Neural progenitor cell (in vitro differentiated cells): ENCODE data around the gene SOS2. TPM values are rescaled to one million over a fixed set of nuclear protein-coding genes. Genes with fewer than 3 reads are reported as not detected.

Source experiments
- DNase-seq: peaks from one replicate; pipeline ENCODE4 v3.0.0-alpha.2; 2016; ENCODE audit warnings: low spot score
- H2AFZ ChIP-seq: fragments of 200-600 bp; sonication (generic); replicated peaks from 2 replicates; pipeline ENCODE4 v1.6.1; 2016; ENCODE audit warnings: antibody characterized with exemption
- H3F3A ChIP-seq: fragments of 200-600 bp; sonication (generic); 2 replicates; pipeline ENCODE4 v1.6.1; 2016; ENCODE audit warnings: antibody characterized with exemption, low read depth
- H3K27ac ChIP-seq: fragments of 200-600 bp; sonication (generic); 2 replicates; pipeline ENCODE4 v1.5.1; 2016; ENCODE audit warnings: mild to moderate bottlenecking
- H3K27me3 ChIP-seq: fragments of 200-600 bp; sonication (generic); 2 replicates; pipeline ENCODE4 v1.6.1; 2016; ENCODE audit warnings: mild to moderate bottlenecking, moderate library complexity
- H3K36me3 ChIP-seq: fragments of 200-600 bp; sonication (generic); 2 replicates; pipeline ENCODE4 v1.5.1; 2016
- H3K4me1 ChIP-seq: fragments of 200-600 bp; sonication (generic); 2 replicates; pipeline ENCODE4 v1.6.1; 2016; ENCODE audit warnings: mixed run types
- H3K4me2 ChIP-seq: fragments of 200-600 bp; sonication (generic); 2 replicates; pipeline ENCODE4 v1.6.1; 2016
- H3K4me3 ChIP-seq: fragments of 200-600 bp; sonication (generic); 2 replicates; pipeline ENCODE4 v1.5.1; 2016
- H3K79me2 ChIP-seq: fragments of 200-600 bp; sonication (generic); 2 replicates; pipeline ENCODE4 v1.6.1; 2016; ENCODE audit warnings: low read depth
- H3K9ac ChIP-seq: fragments of 200-600 bp; sonication (generic); 2 replicates; pipeline ENCODE4 v1.6.1; 2016
- H3K9me3 ChIP-seq: fragments of 200-600 bp; sonication (generic); 2 replicates; pipeline ENCODE4 v1.5.1; 2016; ENCODE audit warnings: low read depth
- H4K20me1 ChIP-seq: fragments of 200-600 bp; sonication (generic); 2 replicates; pipeline ENCODE4 v1.6.1; 2016; ENCODE audit warnings: low read depth
- H3K27ac Mint-ChIP-seq: 3 replicates; pipeline ENCODE4 v1.8.0; 2021; ENCODE audit warnings: mixed read lengths
- H3K27me3 Mint-ChIP-seq: 2 replicates; pipeline ENCODE4 v1.8.0; 2022; ENCODE audit warnings: low read depth, mild to moderate bottlenecking, inconsistent platforms, moderate library complexity, mixed read lengths; ENCODE audit not compliant: insufficient read depth
- H3K36me3 Mint-ChIP-seq: 3 replicates; pipeline ENCODE4 v1.8.0; 2021; ENCODE audit warnings: mixed read lengths
- H3K4me1 Mint-ChIP-seq: 3 replicates; pipeline ENCODE4 v1.8.0; 2021; ENCODE audit warnings: mixed read lengths
- H3K4me3 Mint-ChIP-seq: 3 replicates; pipeline ENCODE4 v1.8.0; 2021; ENCODE audit warnings: mild to moderate bottlenecking, moderate library complexity, mixed read lengths
- H3K9me3 Mint-ChIP-seq: 3 replicates; pipeline ENCODE4 v1.8.0; 2020; ENCODE audit warnings: mixed read lengths
- EZH2 ChIP-seq: fragments of 200-600 bp; sonication (generic); IDR thresholded peaks from 2 replicates; pipeline ENCODE4 v1.6.1; 2017; ENCODE audit warnings: antibody characterized with exemption, mild to moderate bottlenecking, moderate library complexity
- EZH2phosphoT487 ChIP-seq: fragments of 200-600 bp; sonication (generic); IDR thresholded peaks from 2 replicates; pipeline ENCODE4 v1.6.1; 2017; ENCODE audit warnings: antibody characterized with exemption
- total RNA-seq: library from RNA; depleted of rRNA; stranded (reverse); fragments of >200 nt; gene quantifications from 2 replicates; pipeline ENCODE4 v1.2.3, GENCODE V29; 2015; ENCODE audit warnings: low replicate concordance
- TF ChIP-seq, protein P1 (sequence below): fragments of 200-600 bp; sonication (generic); IDR thresholded peaks from 2 replicates; pipeline ENCODE4 v1.5.1; 2017; ENCODE audit warnings: antibody characterized with exemption, mild to moderate bottlenecking

Gene SOS2
- total RNA-seq, 1 donor from 2014 or later, result 32.3 TPM

DNA sequence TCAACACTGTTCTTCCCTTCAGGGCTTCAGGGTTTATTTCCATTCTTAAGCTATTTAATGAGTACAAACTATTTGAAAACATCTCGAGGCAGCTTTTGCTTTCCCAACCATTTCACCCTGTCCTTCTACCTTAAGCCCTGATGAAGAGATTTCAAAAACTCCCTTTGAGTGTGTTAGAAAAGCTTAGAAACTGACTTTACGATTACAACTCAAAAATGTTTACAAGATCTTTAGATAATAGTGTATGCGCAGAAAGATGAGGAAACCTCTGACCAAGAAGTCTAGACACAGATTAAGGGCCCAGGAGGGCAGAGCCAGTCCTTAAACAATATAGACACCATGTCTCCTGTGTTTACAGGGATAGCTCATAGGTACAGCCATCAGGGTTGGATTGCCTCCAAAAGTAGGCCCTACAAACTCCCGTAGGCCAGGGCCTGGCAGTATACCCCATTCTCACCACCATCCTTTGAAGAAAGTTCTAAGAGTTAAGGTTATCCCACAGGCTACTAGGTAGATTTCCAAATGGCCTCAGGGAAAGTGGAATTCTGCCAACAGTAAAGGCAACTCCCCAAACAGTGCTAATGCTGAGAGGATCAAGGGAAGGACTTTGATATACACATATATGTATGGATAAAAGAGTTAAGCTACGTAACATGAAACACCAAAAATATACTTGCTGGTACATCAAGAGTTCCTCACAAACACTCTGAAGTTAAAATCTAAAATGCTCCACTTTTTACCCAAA lies 11.4 kb upstream of the SOS2 start:
- no peaks in the 10 kb centered on the region for H4K20me1 ChIP-seq
- TF ChIP-seq EZH2phosphoT487 (no peak), EZH2 (no peak)
- TF ChIP-seq, protein P1, sequence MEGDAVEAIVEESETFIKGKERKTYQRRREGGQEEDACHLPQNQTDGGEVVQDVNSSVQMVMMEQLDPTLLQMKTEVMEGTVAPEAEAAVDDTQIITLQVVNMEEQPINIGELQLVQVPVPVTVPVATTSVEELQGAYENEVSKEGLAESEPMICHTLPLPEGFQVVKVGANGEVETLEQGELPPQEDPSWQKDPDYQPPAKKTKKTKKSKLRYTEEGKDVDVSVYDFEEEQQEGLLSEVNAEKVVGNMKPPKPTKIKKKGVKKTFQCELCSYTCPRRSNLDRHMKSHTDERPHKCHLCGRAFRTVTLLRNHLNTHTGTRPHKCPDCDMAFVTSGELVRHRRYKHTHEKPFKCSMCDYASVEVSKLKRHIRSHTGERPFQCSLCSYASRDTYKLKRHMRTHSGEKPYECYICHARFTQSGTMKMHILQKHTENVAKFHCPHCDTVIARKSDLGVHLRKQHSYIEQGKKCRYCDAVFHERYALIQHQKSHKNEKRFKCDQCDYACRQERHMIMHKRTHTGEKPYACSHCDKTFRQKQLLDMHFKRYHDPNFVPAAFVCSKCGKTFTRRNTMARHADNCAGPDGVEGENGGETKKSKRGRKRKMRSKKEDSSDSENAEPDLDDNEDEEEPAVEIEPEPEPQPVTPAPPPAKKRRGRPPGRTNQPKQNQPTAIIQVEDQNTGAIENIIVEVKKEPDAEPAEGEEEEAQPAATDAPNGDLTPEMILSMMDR, result no peak
- Mint-ChIP-seq H3K4me1 (no peaks in the 10 kb centered on the region), H3K27me3 (peaks cover 3% of the 10 kb centered on the region), H3K36me3 (peaks cover 2% of the 10 kb centered on the region), H3K27ac (no peak overlapping the region), H3K9me3 (no peaks in the 10 kb centered on the region), H3K4me3 (no peak overlapping the region)
- H3F3A ChIP-seq, result peaks cover 5% of the 10 kb centered on the region
- no peak overlapping the region for H3K4me3 ChIP-seq
- no peaks in the 10 kb centered on the region for H3K9me3 ChIP-seq
- H3K4me2 ChIP-seq, result no peak overlapping the region
- no peak overlapping the region for H3K9ac ChIP-seq
- no peak overlapping the region for H2AFZ ChIP-seq
- no peaks in the 10 kb centered on the region for H3K4me1 ChIP-seq
- no peaks in the 10 kb centered on the region for H3K36me3 ChIP-seq
- no peak for DNase-seq
- H3K79me2 ChIP-seq, result no peaks in the 10 kb centered on the region
- H3K27ac ChIP-seq, result peak overlapping the region; percentile 29
- no peaks in the 10 kb centered on the region for H3K27me3 ChIP-seq

DNA sequence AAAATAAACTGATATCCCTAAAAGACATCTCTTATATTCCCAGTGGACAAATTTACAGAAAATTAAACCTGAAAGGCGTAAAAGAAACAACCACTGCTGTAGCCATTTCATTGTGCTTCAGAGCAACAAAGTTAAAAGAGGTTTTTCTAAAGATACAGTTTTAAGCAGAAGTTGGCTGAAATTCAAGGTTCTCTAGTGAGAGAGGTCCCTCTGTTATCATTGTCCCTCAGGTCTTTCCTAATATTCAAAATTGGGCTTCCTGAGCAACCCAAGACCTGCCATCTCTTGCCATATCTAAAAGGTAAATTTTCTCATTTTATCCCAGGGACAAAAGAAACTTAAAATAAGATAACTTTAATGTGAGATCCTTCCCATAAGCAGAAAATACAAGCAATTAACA lies 10.7 kb upstream of the SOS2 start:
- H3K36me3 ChIP-seq, result no peaks in the 10 kb centered on the region
- no peaks in the 10 kb centered on the region for H3K79me2 ChIP-seq
- H3K36me3 Mint-ChIP-seq, result peaks cover 2% of the 10 kb centered on the region
- H3K9me3 Mint-ChIP-seq, result no peaks in the 10 kb centered on the region
- DNase-seq, result no peak
- no peaks in the 10 kb centered on the region for H4K20me1 ChIP-seq
- no peaks in the 10 kb centered on the region for H3K27me3 ChIP-seq
- H3K4me1 Mint-ChIP-seq, result no peaks in the 10 kb centered on the region
- H3K27ac ChIP-seq, result no peak overlapping the region
- no peak overlapping the region for H3K9ac ChIP-seq
- no peaks in the 10 kb centered on the region for H3K9me3 ChIP-seq
- TF ChIP-seq EZH2 (no peak), EZH2phosphoT487 (no peak)
- TF ChIP-seq, protein P1, result no peak
- H2AFZ ChIP-seq, result no peak overlapping the region
- H3K27me3 Mint-ChIP-seq, result peaks cover 3% of the 10 kb centered on the region
- H3K4me2 ChIP-seq, result no peak overlapping the region
- H3K4me1 ChIP-seq, result no peaks in the 10 kb centered on the region
- no peak overlapping the region for H3K4me3 ChIP-seq
- no peak overlapping the region for H3K27ac Mint-ChIP-seq
- peaks cover 5% of the 10 kb centered on the region for H3F3A ChIP-seq
- H3K4me3 Mint-ChIP-seq, result no peak overlapping the region

DNA sequence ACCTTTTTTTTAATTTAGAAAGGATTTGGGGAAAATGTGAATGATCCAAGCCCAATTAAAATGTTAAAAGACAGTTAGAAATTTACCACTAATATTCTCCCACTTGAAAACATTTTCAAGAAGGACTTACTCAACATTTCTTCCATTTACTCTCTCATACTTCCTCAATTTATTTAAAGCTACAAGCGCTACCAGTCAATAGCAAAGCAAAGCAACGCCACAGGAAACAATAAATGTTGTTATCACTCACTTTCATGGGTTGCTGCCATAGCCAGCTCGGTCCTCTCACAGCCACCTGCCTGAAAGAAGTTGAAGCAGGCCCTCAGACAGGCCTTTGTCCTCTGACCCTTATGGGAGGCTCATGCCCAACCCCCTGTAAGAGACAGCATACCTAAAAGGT lies 6.0 kb upstream of the SOS2 start:
- Histone ChIP-seq H3K4me1 (peaks cover under 1% of the 10 kb centered on the region), H3K36me3 (no peaks in the 10 kb centered on the region), H4K20me1 (no peaks in the 10 kb centered on the region), H3K27me3 (peaks cover 8% of the 10 kb centered on the region), H3K4me2 (no peak overlapping the region), H3F3A (peaks cover 1% of the 10 kb centered on the region), H3K4me3 (no peak overlapping the region), H3K79me2 (no peaks in the 10 kb centered on the region), H3K27ac (no peak overlapping the region), H3K9me3 (no peaks in the 10 kb centered on the region), H2AFZ (no peak overlapping the region), H3K9ac (no peak overlapping the region)
- TF ChIP-seq, protein P1, result no peak
- TF ChIP-seq EZH2 (no peak), EZH2phosphoT487 (no peak)
- no peak for DNase-seq
- Mint-ChIP-seq H3K36me3 (no peaks in the 10 kb centered on the region), H3K27ac (no peak overlapping the region), H3K27me3 (no peaks in the 10 kb centered on the region), H3K4me1 (peaks cover 4% of the 10 kb centered on the region), H3K4me3 (no peak overlapping the region), H3K9me3 (no peaks in the 10 kb centered on the region)
